ENCODE data around the gene CELF2. TPM values are rescaled to one million over a fixed set of nuclear protein-coding genes. Genes with fewer than 3 reads are reported as not detected.

CELF2 gene
- total and polyA plus RNA-seq, 9 of the 15 experiments (the other 6 are each of a cell fraction or from before 2014, with no cell fraction given), result 4.0 to 20.3 (median 11.1) TPM

GRCh38 chr10:11017000-11017569 lies 587 bp upstream of the CELF2 start:
- Histone ChIP-seq H3K4me1 (replicated peaks in 1 of 2; ENCODE audit: control insufficient read depth in 2 of 2, insufficient read depth in 2 of 2, low read length in 2 of 2) (peaks cover 0 to 13% of the 10 kb centered on the region in 2 experiments; a peak in 2 of 5 replicates), H3K27ac (ENCODE audit: extremely low read depth, low read depth, low read length) (no peak overlapping the region), H3K9me1 (ENCODE audit: control insufficient read depth, insufficient read depth, low read length) (no peaks in the 10 kb centered on the region), H2AFZ (ENCODE audit: low read depth, low read length) (no peak overlapping the region), H3K36me3 (ENCODE audit: control insufficient read depth, insufficient read depth, low read length) (no peaks in the 10 kb centered on the region), H3K9me3 (replicated peaks; ENCODE audit: control insufficient read depth, insufficient read depth, low read depth, low read length) (no peaks in the 10 kb centered on the region), H3K4me3 (no peak overlapping the region), H3K79me2 (ENCODE audit: control insufficient read depth, insufficient read depth, low read length) (no peaks in the 10 kb centered on the region), H4K20me1 (replicated peaks; ENCODE audit: control insufficient read depth, insufficient read depth, low read length) (no peaks in the 10 kb centered on the region), H3K27me3 (ENCODE audit: control insufficient read depth in 2 of 2, insufficient read depth in 2 of 2, low read length in 2 of 2) (peaks cover 18 to 20% of the 10 kb centered on the region in 2 experiments), H3K9ac (ENCODE audit: insufficient read depth in 1 of 2, low read depth in 2 of 2, low read length in 2 of 2) (no peak overlapping the region), H3K4me2 (ENCODE audit: insufficient read depth, low read length) (no peak overlapping the region)
- DNase-seq (ENCODE audit: extremely low read depth in 1 of 4, low spot score in 3 of 4), result no peak
- no TSS peak for BruUV-seq (replicated peaks)
- intact Hi-C loops (cut with micrococcal nuclease), result no loop called here
- no peak for ATAC-seq
- WGBS (ENCODE audit: insufficient coverage, low coverage, missing lambda C conversion rate), result 38% methylated on average over 18 of the region's 19 CpGs
- FAIRE-seq, result no peak
- POLR2A ChIA-PET, result no interaction called here
- CTCF ChIA-PET (ENCODE audit: low intra/inter-chr PET ratio), result no interaction called here
- in situ Hi-C loops (cut with MboI), result no loop called here
- TF ChIP-seq POU5F1 (IDR thresholded peaks at IDR 0.05; ENCODE audit: borderline replicate concordance, low read depth, low read length, partially characterized antibody) (no peak), HLTF (IDR thresholded peaks at IDR 0.05) (no peak), SRSF3 (IDR thresholded peaks at IDR 0.05; ENCODE audit: insufficient read depth, low read length) (no peak), BACH1 (tag; IDR thresholded peaks at IDR 0.05) (no peak), ZBTB5 (IDR thresholded peaks at IDR 0.05) (no peak), MCM3 (IDR thresholded peaks at IDR 0.05) (no peak), EHMT2 (IDR thresholded peaks at IDR 0.05) (no peak), ZNF764 (CRISPR knock-in tag; IDR thresholded peaks at IDR 0.05; ENCODE audit: low read depth) (no peak), ZNF551 (CRISPR knock-in tag; IDR thresholded peaks at IDR 0.05) (no peak), IFI16 (CRISPR knock-in tag; IDR thresholded peaks at IDR 0.05) (no peak), JUNB (CRISPR knock-in tag; conservative IDR thresholded peaks at IDR 0.05) (no peak), ZNF785 (CRISPR knock-in tag; IDR thresholded peaks at IDR 0.05) (no peak), UBTF (IDR thresholded peaks at IDR 0.05; ENCODE audit: borderline replicate concordance in 1 of 2, low read depth in 2 of 2, low read length in 2 of 2) (no peak), NR2C2 (CRISPR knock-in tag; IDR thresholded peaks at IDR 0.05) (no peak), NR2C2 (tag; IDR thresholded peaks at IDR 0.05) (no peak), DIDO1 (tag; IDR thresholded peaks at IDR 0.05; ENCODE audit: low read depth) (no peak), CCNT2 (IDR thresholded peaks at IDR 0.05; ENCODE audit: borderline replicate concordance, extremely low read depth, insufficient read length, low read depth, low read length) (no peak), CREB3 (tag; conservative IDR thresholded peaks at IDR 0.05; ENCODE audit: low read depth) (no peak), EP300 (IDR thresholded peaks at IDR 0.05; ENCODE audit: low read length) (no peak), RB1 (IDR thresholded peaks at IDR 0.05; ENCODE audit: low read depth) (no peak)

All from K562 (cell line).